B cell (primary cell): ENCODE results near the gene BTBD8.

Experiments used
- EZH2 ChIP-seq: IDR thresholded peaks from 2 replicates; pipeline ENCODE4 v1.6.1; 2012; ENCODE audit warnings: borderline replicate concordance, low read depth, mild to moderate bottlenecking, moderate library complexity, low read length; ENCODE audit not compliant: insufficient read depth, poor library complexity, severe bottlenecking
- TF ChIP-seq, protein P1 (sequence below): fragments of 200-600 bp; IDR thresholded peaks from one replicate; pipeline ENCODE4 v1.8.0; 2022; ENCODE audit warnings: antibody characterized with exemption, mild to moderate bottlenecking

DNA sequence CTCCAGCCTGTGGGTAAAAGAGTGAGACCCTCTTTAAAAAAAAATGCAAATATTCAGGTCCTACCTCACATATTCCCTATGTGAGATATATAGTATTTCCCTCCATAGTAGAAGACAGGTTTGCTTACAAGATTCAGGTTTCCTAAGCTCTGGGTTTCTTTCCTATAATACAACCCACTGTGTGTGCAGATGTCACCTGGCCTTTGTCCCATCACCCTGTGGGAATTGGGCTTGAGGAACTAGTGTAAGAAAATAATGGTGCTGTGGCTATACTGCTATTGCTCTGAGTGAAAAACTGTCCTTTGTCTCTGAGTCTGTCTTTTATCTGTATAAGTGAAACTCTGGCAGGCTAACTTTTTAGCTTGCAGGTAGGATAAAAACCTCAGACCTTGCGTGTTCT, 150.6 kb downstream of the BTBD8 start:
- TF ChIP-seq, protein P1, sequence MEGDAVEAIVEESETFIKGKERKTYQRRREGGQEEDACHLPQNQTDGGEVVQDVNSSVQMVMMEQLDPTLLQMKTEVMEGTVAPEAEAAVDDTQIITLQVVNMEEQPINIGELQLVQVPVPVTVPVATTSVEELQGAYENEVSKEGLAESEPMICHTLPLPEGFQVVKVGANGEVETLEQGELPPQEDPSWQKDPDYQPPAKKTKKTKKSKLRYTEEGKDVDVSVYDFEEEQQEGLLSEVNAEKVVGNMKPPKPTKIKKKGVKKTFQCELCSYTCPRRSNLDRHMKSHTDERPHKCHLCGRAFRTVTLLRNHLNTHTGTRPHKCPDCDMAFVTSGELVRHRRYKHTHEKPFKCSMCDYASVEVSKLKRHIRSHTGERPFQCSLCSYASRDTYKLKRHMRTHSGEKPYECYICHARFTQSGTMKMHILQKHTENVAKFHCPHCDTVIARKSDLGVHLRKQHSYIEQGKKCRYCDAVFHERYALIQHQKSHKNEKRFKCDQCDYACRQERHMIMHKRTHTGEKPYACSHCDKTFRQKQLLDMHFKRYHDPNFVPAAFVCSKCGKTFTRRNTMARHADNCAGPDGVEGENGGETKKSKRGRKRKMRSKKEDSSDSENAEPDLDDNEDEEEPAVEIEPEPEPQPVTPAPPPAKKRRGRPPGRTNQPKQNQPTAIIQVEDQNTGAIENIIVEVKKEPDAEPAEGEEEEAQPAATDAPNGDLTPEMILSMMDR = no peak
- TF ChIP-seq EZH2 = no peak
